NCI-H526 treated with DMSO at 0.1 percent for 48 hours (cell line): ENCODE data around the gene RASA3.
"Not testable (repeated sequence)": the region's sequence is repeated elsewhere in the genome, so short reads cannot be mapped to it uniquely, and the experiment has no call there.

Source experiments
- DNase-seq: peaks from one replicate; lab custom pipeline; 2025; lab: John Stamatoyannopoulos, UW

Gene RASA3

GRCh38 chr13:114002009-114002544, 130.3 kb downstream of the RASA3 start:
- DNase-seq = no peak

- DNase-seq = no peak
These were observed 131.0 kb downstream of the RASA3 start for GRCh38 chr13:114001331-114002008.

DNA sequence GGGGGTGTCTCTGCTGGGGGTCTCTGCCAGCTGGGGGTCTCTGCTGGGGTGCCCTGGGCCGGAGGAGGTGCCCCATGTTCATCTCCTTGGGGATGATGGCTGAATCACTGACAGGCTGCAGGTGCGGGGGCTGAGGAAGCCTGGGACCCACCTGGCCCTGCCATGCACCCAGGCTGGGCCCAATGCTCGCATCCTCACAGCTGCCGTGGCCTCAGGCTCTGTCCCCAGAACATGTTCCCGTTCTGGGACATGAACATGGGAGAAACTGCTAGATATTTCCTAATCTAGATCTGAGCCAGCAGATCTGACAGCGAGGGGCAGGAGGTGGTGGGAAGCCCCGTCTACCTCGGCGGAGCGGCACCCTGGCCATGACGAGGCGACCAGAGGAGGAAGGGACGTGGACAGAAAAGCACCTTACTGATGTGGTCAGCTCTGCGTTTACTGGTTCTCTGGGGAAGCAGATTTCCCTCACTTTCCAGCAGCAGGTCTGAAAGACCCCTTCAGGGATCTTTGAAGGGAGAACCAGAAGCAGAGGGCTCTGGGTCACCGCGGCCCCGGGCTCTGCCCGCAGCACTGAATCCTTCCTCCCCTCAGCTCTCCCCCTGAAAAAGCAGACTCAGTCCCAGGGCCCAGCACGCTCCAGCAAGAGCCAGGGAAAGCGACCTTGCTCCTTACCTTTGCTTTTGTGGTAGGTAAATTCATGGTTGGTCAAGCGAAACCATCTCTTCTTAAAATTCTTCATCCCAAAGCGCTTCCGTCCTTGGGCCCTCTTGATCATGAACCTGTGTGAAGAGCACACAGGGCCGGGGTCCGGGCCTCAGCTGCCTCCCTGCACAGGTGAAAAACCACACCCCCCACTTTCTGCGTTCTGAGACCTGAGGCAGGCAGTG, 132.0 kb downstream of the RASA3 start:
- DNase-seq = no peak

DNA sequence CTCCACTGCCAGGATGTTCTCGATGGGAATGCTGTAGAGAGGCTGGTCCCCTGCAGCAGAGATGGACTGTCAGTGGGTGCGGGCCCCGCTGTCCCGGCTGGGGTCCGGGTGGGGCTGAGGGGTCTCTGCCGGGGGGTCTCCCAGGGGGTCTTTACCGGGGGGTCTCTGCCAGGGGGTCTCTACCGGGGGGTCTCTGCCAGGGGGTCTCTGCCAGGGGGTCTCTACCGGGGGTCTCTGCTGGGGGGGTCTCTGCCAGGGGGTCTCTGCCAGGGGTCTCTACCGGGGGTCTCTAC, 132.9 kb downstream of the RASA3 start:
- DNase-seq = no peak

DNA sequence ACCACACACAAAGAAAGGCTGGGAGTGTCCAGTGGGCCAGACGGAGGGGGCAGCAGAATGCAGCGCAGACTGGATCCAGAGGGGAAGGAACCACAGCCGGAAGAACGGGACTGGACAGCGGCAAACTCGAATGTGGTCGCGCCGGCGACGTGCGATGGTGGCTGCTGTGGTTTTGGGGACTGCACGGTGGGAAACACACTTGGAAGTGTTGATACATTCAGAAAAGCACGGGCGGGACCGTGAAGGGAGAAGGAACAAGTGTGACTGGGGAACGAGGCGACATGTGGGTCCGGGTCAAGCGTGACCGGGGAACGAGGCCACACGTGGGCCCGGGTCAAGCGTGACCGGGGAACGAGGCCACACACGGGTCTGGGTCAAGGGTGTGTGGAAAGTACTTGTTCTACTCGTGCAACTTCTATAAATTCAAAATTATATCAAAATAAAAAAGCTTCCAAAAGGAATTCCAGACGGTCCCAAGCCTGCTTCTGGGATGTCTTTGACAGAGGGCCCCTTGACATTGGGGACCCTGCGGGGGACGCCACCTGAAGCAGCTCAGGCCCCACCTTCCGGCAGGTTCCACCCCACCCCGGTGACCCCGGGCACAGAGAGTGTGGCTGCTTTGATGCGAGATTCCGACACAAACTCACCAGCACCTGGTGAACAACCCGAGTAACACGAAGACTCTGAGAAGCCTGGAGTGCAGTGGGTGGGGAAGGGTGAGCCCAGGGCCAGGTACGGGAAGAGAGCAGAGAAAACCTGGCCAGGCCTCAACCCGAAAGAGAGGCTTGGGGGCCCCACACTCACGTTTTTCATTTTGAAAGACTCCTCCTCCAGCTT, 133.4 kb downstream of the RASA3 start:
- DNase-seq = no peak

DNA sequence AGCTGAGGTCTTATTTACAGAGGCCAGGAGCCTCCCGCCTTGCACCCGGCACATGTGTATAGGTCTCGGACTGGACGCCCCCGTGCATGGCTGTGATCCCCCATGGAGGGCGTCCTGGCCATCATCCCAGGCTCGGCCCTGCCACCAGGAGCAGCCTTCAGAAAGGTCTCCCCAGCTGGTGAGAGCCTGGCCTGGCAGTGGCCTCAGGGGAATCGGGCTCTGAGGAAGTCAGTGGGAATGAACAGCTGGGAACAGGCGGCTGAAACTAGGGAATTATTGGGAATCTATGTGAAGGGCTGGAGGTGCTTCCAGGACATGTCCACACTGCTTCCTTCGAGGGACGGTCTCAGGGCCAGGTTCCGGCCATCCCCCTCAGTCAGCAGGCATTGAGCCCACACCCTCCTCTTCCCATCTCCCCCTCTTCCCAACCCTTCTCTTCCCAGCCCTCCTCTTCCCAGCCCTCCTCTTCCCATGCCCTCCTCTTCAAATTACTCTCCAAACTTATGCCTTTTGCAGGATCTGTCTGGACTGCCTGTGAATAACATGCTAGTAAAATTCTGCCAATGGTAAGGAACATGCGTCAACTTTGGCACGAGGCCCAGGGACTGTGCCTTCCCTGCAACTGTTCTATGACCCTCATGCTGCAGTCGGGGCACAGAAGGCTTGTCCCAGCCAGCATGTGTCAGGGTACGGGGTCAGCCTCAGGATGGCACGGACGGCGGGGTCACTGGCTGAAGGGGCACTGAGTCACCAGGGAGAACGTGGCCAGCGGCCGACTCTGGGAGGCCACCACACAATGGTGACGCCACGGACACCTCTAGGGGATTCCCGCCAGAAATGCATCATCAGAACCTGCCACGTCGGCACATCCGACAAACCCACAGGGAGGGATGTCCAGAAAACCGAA, 134.3 kb downstream of the RASA3 start:
- no peak for DNase-seq

DNA sequence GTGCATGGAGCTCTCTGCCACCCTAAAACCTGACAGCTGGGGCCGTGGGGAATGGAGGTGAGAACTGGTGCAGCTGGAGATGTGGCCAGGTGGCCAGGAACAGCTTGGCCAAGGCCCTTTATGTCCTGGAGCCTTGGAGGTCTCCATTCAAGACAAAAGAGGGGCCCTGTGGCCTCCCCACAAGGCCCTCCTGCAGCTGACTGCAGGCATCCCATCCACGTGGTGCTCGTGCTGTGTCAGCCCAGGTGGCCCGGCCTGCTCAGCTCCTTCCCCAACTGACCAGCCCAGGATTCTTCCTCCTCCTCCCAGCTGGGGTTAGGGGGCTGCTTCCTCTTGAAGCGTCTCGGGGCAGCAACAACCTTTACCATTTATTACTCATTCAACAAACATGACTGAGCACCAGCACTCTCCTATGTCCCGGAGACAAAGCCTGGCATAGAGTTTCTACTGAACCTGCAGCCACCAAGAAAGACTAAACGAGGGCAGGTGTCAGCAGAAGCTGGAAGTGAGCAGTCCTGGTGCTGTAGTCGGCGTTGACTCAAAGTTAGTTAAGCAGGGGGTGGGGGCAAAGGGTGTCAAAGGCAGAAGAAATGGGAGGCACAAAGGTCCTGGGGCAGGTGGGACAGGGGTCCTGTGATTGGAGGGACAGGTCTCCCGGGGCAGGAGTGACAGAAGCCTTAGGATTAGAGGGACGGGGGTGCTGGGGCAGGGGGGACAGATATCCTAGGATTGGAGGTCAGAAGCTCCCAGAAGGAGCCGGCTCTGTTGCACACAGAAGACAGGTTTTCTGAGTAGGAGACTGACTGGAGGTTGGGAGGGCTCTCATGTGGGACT, 135.3 kb downstream of the RASA3 start:
- no peak for DNase-seq

- no peak for DNase-seq
These were observed 136.1 kb downstream of the RASA3 start for GRCh38 chr13:113996081-113996911.

DNA sequence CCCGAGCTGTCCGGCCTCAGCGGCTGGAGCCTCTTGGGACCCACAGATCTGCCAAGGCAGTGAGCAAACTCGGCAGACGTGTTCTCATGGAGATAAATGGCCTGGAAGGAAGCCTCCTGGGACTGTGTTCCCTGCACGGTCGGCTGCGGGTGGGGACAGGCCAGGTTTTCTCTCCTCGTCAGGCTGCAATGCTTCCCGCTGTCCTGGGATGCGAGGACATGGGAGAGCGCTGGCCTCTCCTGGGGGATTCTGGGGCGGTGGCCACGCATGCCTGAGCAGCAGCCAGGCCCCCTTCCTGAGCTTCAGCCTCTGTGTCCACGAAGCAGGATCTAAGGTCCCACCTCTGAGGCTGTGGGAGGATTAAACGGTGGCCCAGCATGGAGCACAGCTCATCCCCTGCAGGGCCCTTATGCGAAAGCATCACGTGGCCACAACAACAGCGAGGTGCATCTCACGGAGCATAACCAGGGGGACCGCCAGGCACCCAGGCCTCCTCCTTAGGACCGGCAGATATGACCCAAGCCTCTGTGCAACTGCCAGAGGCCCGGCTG, 137.3 kb downstream of the RASA3 start:
- DNase-seq = no peak

GRCh38 chr13:113992276-113993005, 140.0 kb downstream of the RASA3 start:
- DNase-seq = no peak

GRCh38 chr13:113991676-113992179, 140.7 kb downstream of the RASA3 start:
- no peak for DNase-seq

DNA sequence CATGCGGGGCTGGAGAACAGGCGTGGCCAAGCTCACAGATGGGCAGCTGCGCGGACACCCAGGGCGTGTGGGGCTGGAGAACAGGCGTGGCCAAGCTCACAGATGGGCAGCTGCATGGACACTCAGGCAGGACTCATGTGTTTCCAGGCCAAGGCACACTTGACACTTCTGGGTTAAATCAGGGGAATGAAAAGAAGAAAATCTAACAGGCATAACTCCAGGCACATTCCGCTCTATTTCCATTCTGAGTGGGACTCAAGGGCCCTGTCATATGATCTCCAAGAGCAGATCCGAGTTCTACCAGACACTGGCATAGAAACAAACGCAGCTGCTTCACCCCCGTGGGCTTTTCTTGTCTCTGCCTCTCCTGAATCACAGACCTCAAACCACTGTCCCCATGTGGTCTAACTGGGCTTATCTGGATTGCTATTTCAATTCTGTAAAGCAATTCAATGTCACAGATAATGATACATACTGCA, 141.2 kb downstream of the RASA3 start:
- no peak for DNase-seq

DNA sequence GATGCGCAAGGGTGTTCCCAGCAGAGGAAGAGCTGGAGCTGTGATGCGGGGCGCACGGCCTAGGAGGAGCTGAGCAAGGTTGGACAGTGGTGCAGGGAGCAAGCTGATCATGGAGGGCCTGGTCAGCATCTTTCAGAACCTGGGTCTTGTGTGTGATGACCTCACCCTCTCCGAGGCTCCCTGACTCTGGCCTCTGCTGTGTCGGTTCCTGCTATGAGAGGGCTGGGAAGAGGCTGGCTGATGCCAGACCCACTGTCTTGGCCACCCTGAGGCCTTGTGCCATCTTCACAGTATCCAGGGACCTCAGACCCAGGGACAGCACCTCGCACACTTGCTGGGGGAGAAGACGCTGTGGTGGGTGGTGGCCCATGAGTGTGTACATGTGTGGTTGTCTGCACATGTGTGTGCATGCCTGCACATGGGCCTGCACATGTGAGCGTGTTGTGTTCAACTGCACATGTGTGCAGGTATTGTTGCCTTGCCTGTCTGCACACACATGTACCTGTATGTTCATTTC, 142.0 kb downstream of the RASA3 start:
- DNase-seq = no peak

GRCh38 chr13:113989585-113990300, 142.7 kb downstream of the RASA3 start:
- DNase-seq = no peak

DNA sequence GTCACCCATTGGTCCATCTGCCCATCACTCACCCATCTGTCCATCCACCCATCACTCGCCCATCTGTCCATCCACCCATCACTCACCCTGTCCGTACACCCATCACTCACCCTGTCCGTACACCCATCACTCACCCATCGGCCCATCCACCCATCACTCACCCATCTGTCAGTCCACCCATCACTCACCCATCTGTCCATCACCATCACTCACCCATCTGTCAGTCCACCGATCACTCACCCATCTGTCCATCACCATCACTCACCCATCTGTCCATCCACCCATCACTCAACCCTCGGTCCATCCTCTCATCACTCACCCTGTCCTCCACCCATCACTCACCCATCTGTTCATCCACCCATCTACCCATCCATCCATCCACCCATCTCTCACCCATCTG, 143.6 kb downstream of the RASA3 start:
- not testable (repeated sequence) for DNase-seq

- DNase-seq = no peak
These were observed 150.1 kb downstream of the RASA3 start for GRCh38 chr13:113982296-113982661.

GRCh38 chr13:113981611-113982295, 150.7 kb downstream of the RASA3 start:
- DNase-seq = no peak
